WERI-Rb-1 (cell line): ENCODE results near the gene MPHOSPH9.

Source experiments
- DNase-seq: peaks from one replicate; pipeline ENCODE4 v3.0.0-alpha.2; 2020
- H3K27ac ChIP-seq: fragments of 250-450 bp; sonication (Bioruptor Pico); 2 replicates; pipeline ENCODE4 v1.5.1; 2020; ENCODE audit warnings: mild to moderate bottlenecking, moderate library complexity
- H3K27me3 ChIP-seq: fragments of 250-450 bp; sonication (Bioruptor Pico); 2 replicates; pipeline ENCODE4 v1.5.1; 2021; ENCODE audit warnings: mild to moderate bottlenecking, low read depth, moderate library complexity; ENCODE audit not compliant: insufficient read depth, severe bottlenecking
- H3K36me3 ChIP-seq: fragments of 250-450 bp; sonication (Bioruptor Pico); 2 replicates; pipeline ENCODE4 v1.5.1; 2020; ENCODE audit warnings: mild to moderate bottlenecking, moderate library complexity
- H3K4me3 ChIP-seq: 2 replicates; pipeline ENCODE4 v1.5.1; 2011; ENCODE audit warnings: low read depth, mild to moderate bottlenecking, control low read depth, low read length
- H3K9me3 ChIP-seq: fragments of 250-450 bp; sonication (Bioruptor Pico); 2 replicates; pipeline ENCODE4 v1.5.1; 2021; ENCODE audit warnings: mild to moderate bottlenecking, moderate library complexity; ENCODE audit not compliant: severe bottlenecking
- CTCF ChIP-seq: IDR thresholded peaks from 2 replicates; pipeline ENCODE4 v1.5.1; 2011; ENCODE audit warnings: low read depth, mild to moderate bottlenecking, control low read depth, inconsistent platforms, low read length

MPHOSPH9 gene

GRCh38 chr12:123114304-123115083 lies 118.4 kb downstream of the MPHOSPH9 start:
- no peak for DNase-seq
- TF ChIP-seq CTCF: no peak
- no peaks in the 10 kb centered on the region for H3K27me3 ChIP-seq
- H3K9me3 ChIP-seq: no peaks in the 10 kb centered on the region
- no peak overlapping the region for H3K27ac ChIP-seq
- no peak overlapping the region for H3K4me3 ChIP-seq
- no peaks in the 10 kb centered on the region for H3K36me3 ChIP-seq

- TF ChIP-seq CTCF: no peak
- Histone ChIP-seq H3K27ac (no peak overlapping the region), H3K36me3 (no peaks in the 10 kb centered on the region), H3K27me3 (no peaks in the 10 kb centered on the region), H3K4me3 (no peak overlapping the region), H3K9me3 (no peaks in the 10 kb centered on the region)
- DNase-seq: no peak
These were observed 119.9 kb downstream of the MPHOSPH9 start for GRCh38 chr12:123113026-123113425.

GRCh38 chr12:123111498-123112165 lies 121.3 kb downstream of the MPHOSPH9 start:
- TF ChIP-seq CTCF: no peak
- DNase-seq: no peak
- no peak overlapping the region for H3K4me3 ChIP-seq
- no peaks in the 10 kb centered on the region for H3K27me3 ChIP-seq
- no peaks in the 10 kb centered on the region for H3K36me3 ChIP-seq
- no peaks in the 10 kb centered on the region for H3K9me3 ChIP-seq
- H3K27ac ChIP-seq: no peak overlapping the region

GRCh38 chr12:123109319-123109772 lies 123.6 kb downstream of the MPHOSPH9 start:
- H3K9me3 ChIP-seq: no peaks in the 10 kb centered on the region
- no peaks in the 10 kb centered on the region for H3K27me3 ChIP-seq
- no peak overlapping the region for H3K4me3 ChIP-seq
- no peak overlapping the region for H3K27ac ChIP-seq
- no peak for TF ChIP-seq CTCF
- no peaks in the 10 kb centered on the region for H3K36me3 ChIP-seq
- no peak for DNase-seq

- no peak for TF ChIP-seq CTCF
- Histone ChIP-seq H3K9me3 (no peaks in the 10 kb centered on the region), H3K4me3 (no peak overlapping the region), H3K36me3 (no peaks in the 10 kb centered on the region), H3K27ac (no peak overlapping the region), H3K27me3 (no peaks in the 10 kb centered on the region)
- DNase-seq: no peak
These were observed 124.3 kb downstream of the MPHOSPH9 start for GRCh38 chr12:123108682-123109066.
